ENCODE results near the gene IDH3B.

IDH3B gene

DNA sequence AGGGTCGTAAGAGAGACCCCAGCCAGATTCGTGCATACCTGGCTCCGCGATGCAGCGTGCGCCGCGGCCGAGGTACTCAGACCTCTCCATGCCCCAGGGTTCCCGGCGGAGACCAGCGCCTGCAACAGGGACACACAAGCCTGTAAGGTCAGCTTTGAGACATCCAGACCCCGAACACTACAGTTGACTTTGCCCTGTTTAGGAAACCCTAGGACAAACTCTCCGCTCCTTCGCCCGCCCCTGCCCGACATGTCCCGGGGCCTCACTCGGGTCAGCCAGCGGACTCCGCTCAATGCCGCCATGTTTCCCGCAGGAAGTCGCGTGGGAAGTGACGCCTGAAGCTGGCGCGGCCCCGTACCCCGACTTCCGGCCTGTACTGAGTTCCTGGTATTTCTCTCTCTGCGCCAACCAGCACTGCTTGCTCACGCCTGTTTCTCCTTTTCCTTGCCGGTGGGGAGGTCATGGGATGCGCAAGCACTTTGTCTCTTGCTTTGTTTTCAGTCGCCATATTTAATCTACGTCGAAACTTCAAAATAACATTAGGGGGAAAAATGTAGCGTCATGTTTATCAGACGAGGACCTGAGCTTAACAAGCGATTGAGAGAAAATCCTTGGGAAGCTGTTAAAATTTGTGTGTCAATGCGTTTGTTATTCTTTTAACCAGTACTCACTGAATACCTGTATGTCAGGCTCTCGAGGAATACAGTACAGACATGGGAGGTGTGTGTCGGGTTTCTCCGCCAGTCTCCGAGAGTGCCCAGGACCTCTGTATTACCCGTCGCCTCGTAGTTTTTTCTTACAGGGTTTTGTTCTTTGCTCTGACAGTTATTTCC lies at the start of gene IDH3B:
TSS of gene IDH3B (minus strand) at position 330 of the 833 bp plus-strand sequence. CDS start at position 302, 28 bp downstream.
- ATAC-seq = peak; percentile 97
- peak within 1 kb of the TSS; percentile 84 for H3K4me3 Mint-ChIP-seq
- peaks cover 34% of the 10 kb centered on the region for H3K4me1 Mint-ChIP-seq
- peaks cover 30% of the 10 kb centered on the region for H3K36me3 Mint-ChIP-seq
- H3K27ac Mint-ChIP-seq = peak within 1 kb of the TSS; percentile 88
- peaks cover 11% of the 10 kb centered on the region for H3K27me3 Mint-ChIP-seq
- no peaks in the 10 kb centered on the region for H3K9me3 Mint-ChIP-seq

DNA sequence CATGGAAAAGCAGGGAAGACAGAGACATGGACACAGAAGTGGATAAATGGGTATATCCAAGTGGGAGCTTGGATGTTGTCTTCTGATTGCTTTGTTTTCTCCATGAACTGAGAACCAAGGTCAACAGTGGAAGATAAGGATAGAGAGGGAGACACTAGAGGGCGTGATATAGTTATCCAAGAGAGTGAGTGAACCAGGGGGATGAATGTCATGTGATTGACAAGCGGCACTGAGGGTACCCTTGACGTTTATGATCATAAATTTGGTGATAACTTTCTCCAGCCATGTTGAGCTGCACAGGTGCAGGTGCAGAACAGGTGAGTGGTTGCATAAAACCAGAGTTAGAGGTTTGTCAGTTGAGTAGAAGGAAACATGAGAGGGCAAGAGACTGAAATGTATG lies 49.3 kb upstream of the IDH3B start:
- no peaks in the 10 kb centered on the region for H3K9me3 Mint-ChIP-seq

DNA sequence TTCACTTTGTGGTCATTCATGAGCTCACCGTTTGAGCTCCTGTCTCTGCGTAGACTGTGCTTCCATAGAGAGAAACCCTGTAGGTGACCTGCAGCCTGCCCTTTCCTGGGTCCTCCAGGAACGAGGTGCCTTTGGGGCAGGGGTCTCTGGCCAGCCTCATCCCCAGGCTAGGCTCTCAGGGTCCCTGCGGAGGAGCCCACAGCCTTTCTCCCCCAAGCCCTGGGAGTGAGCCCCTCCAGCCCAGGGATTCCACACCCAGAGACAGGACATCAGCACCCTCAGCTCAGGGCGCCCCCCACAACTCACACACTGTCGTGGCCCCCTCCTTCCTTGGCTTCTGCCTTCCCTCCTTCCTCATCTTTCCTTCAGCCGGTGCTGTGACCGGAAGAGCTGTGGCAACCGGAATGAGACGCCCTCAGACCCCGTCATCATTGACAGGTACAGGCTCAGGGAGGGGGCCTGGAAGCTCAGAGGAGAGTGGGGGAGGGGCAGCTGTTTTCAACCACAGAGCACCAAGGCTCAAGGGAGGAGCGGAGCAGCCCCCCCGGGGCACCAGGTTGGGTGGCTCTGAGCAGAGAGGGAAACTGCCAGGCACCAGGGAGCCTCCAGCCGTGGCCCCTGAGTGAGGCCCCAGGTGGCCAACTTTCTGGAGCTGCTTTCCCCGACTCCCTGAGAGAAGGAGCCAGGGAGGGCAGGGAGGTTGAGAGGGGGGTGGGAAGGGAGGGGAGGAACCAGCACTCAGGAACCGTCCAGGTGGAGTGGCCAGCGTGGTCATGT lies 45.4 kb upstream of the IDH3B start:
- Mint-ChIP-seq H3K36me3 (no peaks in the 10 kb centered on the region), H3K4me1 (no peaks in the 10 kb centered on the region), H3K4me3 (no peak overlapping the region), H3K27me3 (peaks cover 37% of the 10 kb centered on the region), H3K27ac (no peak overlapping the region), H3K9me3 (no peaks in the 10 kb centered on the region)
- ATAC-seq = no peak

More for the DNA sequence above, 49.3 kb upstream of the IDH3B start:
- peak; percentile 43 for ATAC-seq
- Mint-ChIP-seq H3K36me3 (no peaks in the 10 kb centered on the region), H3K4me1 (no peaks in the 10 kb centered on the region), H3K27ac (no peak overlapping the region), H3K27me3 (peaks cover 8% of the 10 kb centered on the region), H3K4me3 (no peak overlapping the region)

DNA sequence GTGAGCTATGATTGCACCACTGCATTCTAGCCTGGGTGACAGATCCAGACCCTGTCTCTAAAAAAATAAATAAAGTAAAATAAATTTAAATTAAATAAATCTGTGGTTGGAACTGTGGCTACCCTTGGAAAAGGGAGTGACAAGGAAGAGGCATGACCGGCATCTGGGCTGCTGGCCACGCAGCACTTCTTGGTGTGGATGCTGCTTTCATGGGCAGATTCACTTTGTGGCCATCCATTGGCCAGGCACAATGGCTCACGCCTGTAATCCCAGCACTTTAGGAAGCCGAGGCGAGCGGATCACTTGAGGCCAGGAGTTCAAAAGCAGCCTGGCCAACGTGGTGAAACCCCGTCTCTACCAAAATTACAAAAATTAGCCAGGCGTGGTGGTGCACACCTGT lies 44.6 kb upstream of the IDH3B start:
- Mint-ChIP-seq H3K36me3 (no peaks in the 10 kb centered on the region), H3K4me3 (no peak overlapping the region), H3K9me3 (no peaks in the 10 kb centered on the region), H3K4me1 (no peaks in the 10 kb centered on the region), H3K27ac (no peak overlapping the region), H3K27me3 (peaks cover 40% of the 10 kb centered on the region)
- no peak for ATAC-seq

DNA sequence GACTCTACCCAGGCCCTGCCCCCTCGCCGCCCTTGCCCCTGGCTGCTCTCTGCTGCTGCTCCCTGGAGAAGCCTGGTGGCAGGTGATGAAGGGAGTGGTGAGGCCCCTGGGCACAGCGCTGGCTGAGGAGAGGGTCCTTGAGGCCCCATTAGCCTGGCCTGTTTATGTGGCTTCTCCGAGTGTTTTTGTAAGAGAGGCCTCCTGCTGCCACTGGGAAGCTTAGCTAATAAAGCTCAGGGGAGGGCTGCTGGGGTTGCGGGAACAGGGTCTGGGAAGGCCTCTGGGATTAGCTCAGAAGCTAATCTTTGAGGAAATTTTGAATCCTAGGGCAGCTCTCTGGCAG lies 44.0 kb upstream of the IDH3B start:
- ATAC-seq = no peak
- no peak overlapping the region for H3K27ac Mint-ChIP-seq
- H3K36me3 Mint-ChIP-seq = no peaks in the 10 kb centered on the region
- peaks cover 40% of the 10 kb centered on the region for H3K27me3 Mint-ChIP-seq
- no peak overlapping the region for H3K4me3 Mint-ChIP-seq
- H3K9me3 Mint-ChIP-seq = no peaks in the 10 kb centered on the region
- no peaks in the 10 kb centered on the region for H3K4me1 Mint-ChIP-seq

DNA sequence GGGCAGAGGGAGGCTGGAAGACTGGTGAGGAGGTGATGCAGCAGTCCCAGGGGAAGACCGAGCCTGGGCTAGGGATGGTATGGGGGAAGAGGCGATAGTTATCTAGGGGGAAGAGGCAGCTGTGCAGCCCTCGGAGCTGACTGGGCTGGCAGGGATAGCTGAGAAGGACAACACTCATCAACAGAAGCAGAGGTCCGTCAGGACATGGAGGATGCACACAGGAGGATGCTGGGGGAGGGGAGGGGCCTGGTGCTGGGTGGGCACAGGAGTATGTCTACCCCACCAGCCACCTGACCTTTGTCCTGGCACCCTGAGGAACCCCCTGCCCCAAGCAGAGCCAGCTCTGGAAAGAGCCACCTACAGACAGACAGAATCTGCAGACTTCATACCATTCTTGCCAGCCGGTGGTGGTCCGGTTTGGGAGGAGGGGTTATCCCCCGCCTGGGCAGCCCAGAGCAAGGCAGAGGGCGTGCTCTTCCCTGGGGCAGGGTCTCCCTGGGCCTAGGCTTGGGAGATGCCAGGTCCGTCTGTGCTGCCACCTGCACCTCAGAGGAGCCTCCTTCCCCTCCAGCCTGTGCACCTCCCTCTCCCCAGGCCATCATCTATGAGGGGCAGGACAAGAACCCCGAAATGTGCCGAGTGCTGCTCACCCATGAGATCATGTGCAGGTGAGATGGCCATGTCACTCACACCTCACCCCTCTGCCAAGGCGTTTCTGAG lies 43.5 kb upstream of the IDH3B start:
- no peak overlapping the region for H3K27ac Mint-ChIP-seq
- no peaks in the 10 kb centered on the region for H3K36me3 Mint-ChIP-seq
- H3K9me3 Mint-ChIP-seq = no peaks in the 10 kb centered on the region
- no peak for ATAC-seq
- no peaks in the 10 kb centered on the region for H3K4me1 Mint-ChIP-seq
- peaks cover 40% of the 10 kb centered on the region for H3K27me3 Mint-ChIP-seq
- no peak overlapping the region for H3K4me3 Mint-ChIP-seq

DNA sequence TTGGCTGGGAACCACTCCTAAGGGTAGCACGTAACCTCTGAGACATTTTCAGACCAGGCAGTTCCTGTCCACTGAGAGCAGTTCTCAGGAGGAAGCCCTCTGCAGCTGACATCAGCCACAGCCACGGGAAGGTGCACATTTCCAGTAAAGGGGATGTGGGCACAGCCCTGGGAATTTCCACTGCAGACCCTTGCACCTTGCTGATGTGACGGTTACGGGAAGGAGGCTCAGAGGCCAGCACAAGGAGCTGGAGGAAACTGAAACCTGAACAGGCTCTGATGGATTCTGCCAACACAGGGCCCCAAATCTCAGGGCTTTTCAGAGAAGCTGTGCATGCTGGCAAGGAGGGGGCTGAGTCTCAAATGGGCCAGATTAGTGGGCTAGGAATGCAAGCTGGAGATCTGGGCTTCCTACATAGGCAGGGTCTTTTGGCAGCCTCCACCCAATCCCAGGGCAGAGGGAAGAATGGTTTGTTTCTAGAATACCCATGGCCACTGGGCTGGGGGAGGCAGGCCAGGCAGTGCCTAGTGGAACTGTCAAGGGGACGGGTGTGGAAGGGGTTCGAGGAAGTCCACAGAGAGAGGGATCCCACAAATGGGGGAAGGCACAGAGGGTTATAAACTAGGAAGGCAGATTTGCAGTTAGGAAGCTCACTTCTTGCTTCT lies 42.8 kb upstream of the IDH3B start:
- Mint-ChIP-seq H3K27ac (no peak overlapping the region), H3K9me3 (no peaks in the 10 kb centered on the region), H3K27me3 (peaks cover 44% of the 10 kb centered on the region), H3K36me3 (no peaks in the 10 kb centered on the region), H3K4me1 (no peaks in the 10 kb centered on the region), H3K4me3 (no peak overlapping the region)
- peak; percentile 52 for ATAC-seq

DNA sequence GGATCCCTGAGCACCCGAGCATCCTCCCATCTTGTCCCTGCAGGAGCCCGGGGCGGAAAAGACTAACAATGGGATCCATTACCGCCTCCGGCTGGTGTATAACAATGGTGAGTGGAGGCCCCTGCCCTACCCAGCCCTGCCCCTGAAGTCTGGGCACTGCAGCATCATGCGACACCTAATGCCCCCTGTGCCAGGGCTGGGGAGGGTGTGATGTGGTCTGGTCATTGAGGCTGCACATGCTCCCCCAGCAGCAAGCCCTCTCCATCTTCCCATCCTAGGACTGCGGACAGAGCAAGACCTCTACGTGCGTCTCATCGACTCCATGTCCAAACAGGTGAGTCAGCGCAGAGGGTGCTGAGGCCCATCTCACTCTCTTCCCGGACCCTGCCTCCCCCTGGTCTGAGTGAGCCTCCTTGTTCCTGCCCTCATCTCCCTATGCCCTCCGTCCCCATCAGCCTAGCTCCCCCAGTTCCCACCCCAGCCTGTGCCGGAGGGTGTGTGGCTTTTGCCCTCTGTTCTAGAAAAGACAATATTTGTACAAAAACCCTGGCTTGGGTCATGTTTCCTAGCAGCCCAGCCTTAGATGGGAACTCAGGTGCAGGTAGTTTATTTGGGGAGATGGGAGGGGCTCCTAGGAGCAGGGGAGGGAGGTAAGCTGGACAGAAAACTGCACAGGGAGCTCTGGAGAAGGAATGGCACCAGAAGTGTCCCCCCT lies 42.1 kb upstream of the IDH3B start:
- no peak overlapping the region for H3K4me3 Mint-ChIP-seq
- H3K36me3 Mint-ChIP-seq = no peaks in the 10 kb centered on the region
- no peaks in the 10 kb centered on the region for H3K9me3 Mint-ChIP-seq
- H3K4me1 Mint-ChIP-seq = no peaks in the 10 kb centered on the region
- no peak for ATAC-seq
- no peak overlapping the region for H3K27ac Mint-ChIP-seq
- peaks cover 51% of the 10 kb centered on the region for H3K27me3 Mint-ChIP-seq

DNA sequence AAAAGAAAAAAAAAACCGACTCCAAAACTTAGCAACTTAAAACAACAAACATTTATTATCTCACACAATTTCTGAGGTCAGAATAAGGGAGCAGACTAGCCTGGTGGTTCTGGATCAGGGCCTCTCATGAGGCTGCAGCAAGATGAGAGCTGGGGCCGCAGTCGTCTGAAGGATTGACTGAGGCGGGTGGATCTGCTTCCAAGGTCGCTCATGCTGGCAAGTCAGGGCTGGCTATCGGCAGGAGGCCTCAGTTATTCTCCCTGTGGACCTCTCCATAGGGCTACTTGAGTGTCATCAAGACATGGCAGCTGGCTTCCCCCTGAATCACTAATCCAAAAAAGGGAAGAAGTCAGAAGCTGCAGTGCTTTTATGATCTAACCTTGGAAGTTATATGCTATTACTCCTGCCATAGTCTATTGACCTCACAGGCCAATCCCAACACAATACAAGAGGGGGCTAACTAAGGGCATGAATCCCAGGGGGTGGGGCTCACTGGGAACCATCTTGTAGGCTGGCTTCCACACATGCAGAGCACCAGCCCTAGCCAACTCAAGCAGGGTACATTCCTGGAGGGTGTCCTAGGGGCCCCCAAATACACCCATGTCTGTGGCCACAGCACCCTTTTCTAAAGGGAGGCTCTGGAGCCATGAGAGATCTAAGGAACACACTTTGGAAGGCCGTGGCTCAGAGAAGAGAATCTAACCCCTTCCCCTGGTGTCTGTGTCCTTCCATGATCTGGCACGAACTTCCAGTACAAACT lies 39.9 kb upstream of the IDH3B start:
- ATAC-seq = no peak
- Mint-ChIP-seq H3K4me1 (no peaks in the 10 kb centered on the region), H3K4me3 (no peak overlapping the region), H3K27ac (no peak overlapping the region), H3K27me3 (peaks cover 56% of the 10 kb centered on the region), H3K9me3 (no peaks in the 10 kb centered on the region), H3K36me3 (no peaks in the 10 kb centered on the region)

DNA sequence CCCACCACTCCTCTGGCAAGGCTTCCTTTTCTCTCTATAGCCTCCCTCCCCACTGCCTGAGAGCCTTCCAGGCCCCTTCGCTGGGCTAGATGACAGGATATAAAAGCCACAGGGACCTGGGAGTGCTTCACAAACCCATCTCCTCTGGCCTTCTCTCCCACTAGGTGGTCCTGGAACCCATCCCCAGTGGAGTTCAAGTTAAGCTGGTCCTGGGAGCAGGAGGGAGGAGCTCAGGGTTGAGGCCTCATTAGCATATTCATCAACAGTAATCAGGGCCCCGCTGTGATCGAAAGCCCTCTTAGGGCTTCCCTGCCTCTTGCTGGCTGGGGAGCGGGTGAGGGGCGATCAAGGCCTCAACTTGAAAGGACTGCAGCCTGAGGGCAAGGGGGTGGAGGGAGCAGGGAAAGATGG lies 37.7 kb upstream of the IDH3B start:
- no peak for ATAC-seq
- Mint-ChIP-seq H3K27me3 (peaks cover 66% of the 10 kb centered on the region), H3K9me3 (no peaks in the 10 kb centered on the region), H3K4me1 (no peaks in the 10 kb centered on the region), H3K4me3 (no peak overlapping the region), H3K27ac (no peak overlapping the region), H3K36me3 (no peaks in the 10 kb centered on the region)

DNA sequence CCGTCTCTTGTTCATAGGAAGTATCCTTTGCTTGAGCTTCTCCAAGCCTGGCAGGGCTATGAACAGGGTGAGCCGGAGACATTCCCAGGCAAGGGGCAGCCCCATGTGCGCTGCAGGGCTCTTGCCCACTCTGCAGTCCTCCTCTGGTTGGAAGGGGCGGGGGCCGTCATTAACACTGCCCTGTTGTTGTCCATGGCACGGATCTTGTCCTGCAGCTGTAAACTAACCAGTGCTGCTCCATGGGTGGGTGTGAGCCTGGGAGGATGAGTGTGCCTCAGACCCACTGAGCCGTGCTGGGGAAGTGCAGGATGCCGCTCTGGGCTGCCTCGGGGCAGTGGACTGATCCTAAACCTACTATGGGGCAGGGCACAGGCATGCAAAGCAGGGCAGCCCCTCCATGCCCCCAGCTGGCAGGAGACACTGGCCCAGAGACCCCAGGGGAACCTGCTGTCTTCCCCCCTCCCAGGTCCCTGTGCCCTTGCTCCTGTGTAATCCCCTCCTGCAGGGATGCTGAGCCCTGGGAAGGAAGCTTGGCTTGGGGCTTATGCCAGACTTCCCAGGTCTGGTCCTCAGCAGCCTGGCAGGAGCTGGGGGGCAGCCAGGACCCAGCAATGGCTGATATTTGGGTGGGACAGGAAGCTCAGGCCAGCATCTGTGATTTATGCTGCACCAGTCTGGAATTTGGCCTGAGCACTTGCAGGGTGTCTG lies 37.1 kb upstream of the IDH3B start:
- no peak for ATAC-seq
- Mint-ChIP-seq H3K4me3 (no peak overlapping the region), H3K9me3 (no peaks in the 10 kb centered on the region), H3K36me3 (no peaks in the 10 kb centered on the region), H3K4me1 (no peaks in the 10 kb centered on the region), H3K27me3 (peaks cover 66% of the 10 kb centered on the region), H3K27ac (no peak overlapping the region)

DNA sequence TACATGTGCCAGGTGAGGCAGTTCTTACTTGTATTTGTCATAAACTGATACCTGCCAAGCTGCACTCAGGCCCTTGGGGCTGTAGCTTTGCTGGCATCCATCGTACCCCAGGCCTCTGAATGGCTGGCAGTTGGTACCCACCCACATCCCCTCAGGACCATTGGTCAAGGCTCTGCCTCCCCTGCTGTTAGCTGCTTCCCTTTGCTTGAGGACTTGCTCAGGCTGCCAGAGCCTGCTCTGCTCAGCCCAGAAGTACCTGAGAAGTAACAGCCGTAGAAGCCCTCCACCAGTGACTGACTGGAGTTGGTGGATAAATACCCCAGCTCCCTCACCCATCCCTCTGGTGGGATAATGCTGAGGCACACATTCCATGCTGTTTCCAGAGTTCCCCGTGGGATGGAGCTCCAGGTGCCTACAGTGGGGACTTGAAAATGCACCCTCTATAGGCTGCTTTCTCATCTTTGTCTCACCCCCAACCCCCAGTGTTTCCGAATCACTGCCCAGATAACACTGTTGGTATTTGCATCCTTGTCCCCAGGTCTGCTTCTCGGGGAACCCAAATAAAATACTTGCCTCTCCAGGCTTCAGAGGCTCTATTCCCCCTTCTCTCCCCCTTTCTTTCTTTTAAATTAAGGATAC lies 35.9 kb upstream of the IDH3B start:
- H3K36me3 Mint-ChIP-seq = no peaks in the 10 kb centered on the region
- H3K27me3 Mint-ChIP-seq = peaks cover 71% of the 10 kb centered on the region
- H3K9me3 Mint-ChIP-seq = no peaks in the 10 kb centered on the region
- ATAC-seq = no peak
- H3K4me3 Mint-ChIP-seq = no peak overlapping the region
- no peaks in the 10 kb centered on the region for H3K4me1 Mint-ChIP-seq
- no peak overlapping the region for H3K27ac Mint-ChIP-seq

DNA sequence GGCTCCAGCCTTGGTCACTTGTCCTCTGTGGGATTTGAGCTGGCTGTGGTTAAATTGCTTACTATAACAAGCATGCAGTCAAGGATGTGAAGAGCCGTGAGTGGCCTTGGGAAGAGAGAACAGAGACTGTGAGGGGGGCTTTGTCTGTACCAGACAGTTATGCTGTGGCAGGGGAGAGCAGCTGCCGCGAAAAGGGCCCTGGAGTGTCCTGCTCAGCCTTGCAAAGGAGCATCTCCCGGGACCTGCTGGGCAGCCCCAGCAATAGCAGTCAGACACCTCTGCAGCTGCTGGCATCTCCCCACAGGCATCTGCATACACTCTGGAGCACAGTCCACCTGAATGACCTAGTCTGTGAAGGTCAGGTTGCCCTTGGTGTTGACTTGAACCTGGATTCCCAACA lies 34.9 kb upstream of the IDH3B start:
- no peak for ATAC-seq
- Mint-ChIP-seq H3K27me3 (peaks cover 73% of the 10 kb centered on the region), H3K36me3 (no peaks in the 10 kb centered on the region), H3K4me3 (no peak overlapping the region), H3K27ac (no peak overlapping the region), H3K4me1 (no peaks in the 10 kb centered on the region), H3K9me3 (no peaks in the 10 kb centered on the region)
